Right renal pelvis (tissue), 4 donors: ENCODE data around the gene NRXN3. TPM values are rescaled to one million over a fixed set of nuclear protein-coding genes. Genes with fewer than 3 reads are reported as not detected.
"Not testable (repeated sequence)": the region's sequence is repeated elsewhere in the genome, so short reads cannot be mapped to it uniquely, and the experiment has no call there.

ENCODE experiments used
- DNase-seq, 4 donors: peaks; one replicate each; pipeline ENCODE4 v3.0.0-alpha.2; 2013; ENCODE audit warnings: low read depth in 4 of 4, low spot score in 3 of 4, missing footprints in 1 of 4
- polyA plus RNA-seq, 4 donors: library from polyadenylated mRNA; unstranded; fragments of 120-200 nt; gene quantifications; one replicate each; pipeline ENCODE4 v1.2.1, GENCODE V29; 2013; ENCODE audit not compliant: insufficient read length in 4 of 4

Gene NRXN3
- polyA plus RNA-seq, 4 donors: 5.7 to 7.3 (median 7.2) TPM

DNA sequence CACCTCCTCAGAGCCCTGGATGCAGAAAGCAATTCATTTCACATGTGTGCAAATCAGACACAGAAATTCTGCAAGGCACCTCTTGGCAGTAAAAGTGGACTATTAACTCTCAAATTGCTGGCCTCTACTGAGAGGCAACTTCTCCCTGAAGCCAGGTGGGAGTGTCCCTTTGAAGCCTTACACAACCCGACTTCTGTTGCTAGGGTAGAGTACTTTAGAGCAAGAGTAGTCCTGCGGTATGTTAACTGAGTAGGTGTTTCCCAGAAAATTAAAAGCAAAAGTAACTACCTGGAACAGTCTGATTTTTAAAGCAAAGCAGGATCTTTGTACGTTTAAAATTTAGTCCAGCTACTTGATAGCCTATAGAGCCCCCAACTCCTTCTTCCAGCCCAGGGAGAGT is 1557.7 kb downstream of the NRXN3 start:
- DNase-seq: no peak

GRCh38 chr14:79728331-79728730 is 1558.2 kb downstream of the NRXN3 start:
- DNase-seq: no peak

DNA sequence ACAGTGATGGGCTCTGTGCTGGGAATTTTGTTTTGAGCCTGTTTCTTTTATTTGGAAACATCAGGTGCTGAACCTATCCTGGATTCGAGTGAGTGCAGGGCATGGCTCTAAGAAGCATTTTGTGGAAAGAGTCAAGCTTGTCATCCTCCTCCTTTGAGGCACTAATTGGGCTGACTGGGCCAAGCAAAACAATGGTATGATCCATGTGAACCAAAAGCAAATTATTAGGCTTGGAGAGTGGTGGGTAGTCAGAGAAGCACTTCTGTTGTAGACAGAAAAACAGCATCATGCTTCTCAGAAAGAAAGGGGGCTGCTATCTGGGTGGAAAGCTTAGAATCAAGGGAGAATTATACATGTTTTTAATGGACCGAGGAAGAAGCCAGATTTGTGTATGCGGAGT is 1559.6 kb downstream of the NRXN3 start:
- DNase-seq: no peak

- no peak for DNase-seq
Measured at GRCh38 chr14:79730196-79730595, 1560.0 kb downstream of the NRXN3 start.

DNA sequence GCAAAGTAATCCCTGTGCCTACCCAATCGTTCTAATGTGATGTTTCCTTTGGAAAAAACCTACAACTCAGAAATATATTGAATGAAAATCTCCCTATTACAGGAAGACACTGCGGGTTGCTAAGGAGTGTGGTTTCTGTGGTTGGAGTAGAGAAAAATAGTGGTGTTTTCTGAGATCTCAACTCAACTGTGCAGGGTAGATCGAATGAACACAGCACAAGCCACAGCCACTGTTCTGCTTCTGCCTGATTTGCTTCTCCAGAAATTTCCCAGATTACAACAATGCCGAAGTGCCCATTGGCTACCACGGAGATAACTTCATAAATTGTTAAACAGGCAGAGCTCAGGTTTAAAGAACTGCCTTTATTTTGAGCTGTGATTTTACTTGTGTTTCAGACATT is 1560.8 kb downstream of the NRXN3 start:
- DNase-seq: no peak

- no peak for DNase-seq
Measured at GRCh38 chr14:79732911-79733655, 1562.9 kb downstream of the NRXN3 start.

DNA sequence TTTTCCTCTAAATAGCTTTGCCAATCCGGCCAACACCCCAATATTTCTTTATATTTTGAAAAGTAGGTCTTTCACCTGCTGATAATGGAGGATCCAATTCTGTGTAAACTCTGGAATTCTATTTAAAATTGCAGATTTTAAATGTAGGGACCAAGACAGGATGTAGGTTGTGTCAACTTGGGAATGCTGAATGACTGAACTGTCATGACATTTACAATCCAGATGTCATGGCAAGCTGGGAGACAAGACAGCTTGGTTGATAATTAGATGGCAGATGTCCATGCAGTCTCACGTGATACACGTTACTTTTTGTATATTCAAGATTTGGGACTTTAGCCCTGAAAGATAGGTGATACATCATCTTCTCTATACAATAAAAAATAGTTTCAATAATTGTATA is 1564.0 kb downstream of the NRXN3 start:
- DNase-seq: no peak

- no peak for DNase-seq
Measured at GRCh38 chr14:79734656-79735055, 1564.5 kb downstream of the NRXN3 start.

GRCh38 chr14:79735121-79735520 is 1564.9 kb downstream of the NRXN3 start:
- no peak for DNase-seq

DNA sequence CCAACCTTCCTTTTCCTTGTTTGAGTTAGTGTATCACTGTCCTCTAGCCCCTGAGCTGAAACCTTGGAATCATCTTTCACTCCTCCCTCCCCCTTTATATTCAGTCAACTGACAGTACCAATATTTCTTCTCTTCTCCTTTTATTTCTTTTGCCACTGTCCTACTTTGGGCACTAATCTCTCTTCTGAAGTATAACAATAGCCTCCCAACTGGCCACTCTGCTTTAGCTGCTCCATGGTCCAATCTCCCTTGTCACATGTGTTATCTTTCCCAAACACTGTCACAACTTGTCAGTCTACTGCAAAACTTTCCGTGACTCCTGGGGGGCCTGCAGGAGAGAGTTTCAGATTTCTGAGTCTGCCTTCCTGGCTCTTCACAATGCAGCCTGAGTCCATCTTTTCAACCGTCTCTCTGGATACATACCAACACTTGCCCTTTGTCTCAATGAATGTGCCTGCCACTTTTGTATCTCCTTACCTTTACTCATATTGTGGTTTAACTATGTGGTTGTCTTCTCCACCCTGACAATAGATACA is 1570.0 kb downstream of the NRXN3 start:
- no peak for DNase-seq

- DNase-seq: no peak
Measured at GRCh38 chr14:79742142-79742541, 1572.0 kb downstream of the NRXN3 start.

GRCh38 chr14:79745046-79745445 is 1574.9 kb downstream of the NRXN3 start:
- no peak for DNase-seq

DNA sequence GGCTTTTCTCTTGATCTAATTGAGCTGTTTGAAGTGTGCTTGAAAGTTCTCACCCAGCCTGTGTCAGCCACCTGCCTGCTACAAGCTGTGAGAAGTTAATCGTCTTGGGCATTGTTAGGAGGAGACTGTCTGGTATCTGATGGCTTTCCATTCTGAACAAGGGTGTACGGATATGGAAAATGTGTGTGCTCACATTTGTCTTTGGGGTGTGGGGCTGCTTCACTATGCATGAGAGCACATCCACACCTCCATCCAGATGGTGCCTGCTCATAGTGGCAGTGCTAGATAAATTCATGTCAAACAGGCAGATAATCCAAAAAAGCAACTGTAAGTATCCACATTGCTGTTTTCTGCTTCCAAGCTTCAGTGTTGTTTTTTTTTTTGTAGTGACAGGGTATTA is 1578.9 kb downstream of the NRXN3 start:
- DNase-seq: no peak

GRCh38 chr14:79758985-79759384 is 1588.8 kb downstream of the NRXN3 start:
- no peak for DNase-seq

DNA sequence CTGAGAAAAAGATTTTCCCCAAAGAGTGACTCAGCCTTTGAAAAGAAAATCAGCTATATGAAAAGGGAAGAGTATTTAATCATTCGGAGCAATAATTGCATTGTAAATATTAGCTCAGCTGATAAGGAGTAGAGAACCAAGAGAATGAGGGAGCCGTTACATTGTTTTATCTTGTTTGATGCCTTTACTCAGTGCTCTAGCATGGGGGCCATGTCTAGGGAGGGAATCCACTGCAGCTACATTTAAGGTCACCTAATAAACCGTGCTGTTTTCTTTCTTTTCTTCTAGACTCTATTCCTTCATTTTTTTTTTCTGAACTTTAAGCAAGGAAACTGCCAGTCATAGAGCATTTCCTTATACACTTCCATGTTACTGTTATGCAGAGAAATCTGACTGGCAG is 1594.2 kb downstream of the NRXN3 start:
- DNase-seq: no peak

DNA sequence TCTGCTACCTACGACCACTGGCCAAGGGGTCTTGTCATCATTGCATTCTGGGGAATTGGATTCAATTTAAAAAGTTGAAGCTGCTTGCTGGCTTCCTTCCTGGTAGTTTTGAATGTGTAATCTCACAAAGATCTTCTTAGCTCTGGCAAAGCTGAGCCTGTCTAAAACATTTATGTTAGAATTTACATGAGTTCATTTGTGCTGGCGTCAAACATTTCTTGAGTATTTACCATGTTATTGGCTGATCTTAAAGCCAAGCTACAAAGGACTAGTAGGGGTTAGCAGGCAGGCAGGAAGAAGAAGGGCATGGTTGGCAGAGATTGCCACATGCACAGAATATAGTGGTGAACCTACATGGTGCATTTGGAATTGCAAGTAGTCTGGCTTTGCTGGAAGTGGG is 1596.3 kb downstream of the NRXN3 start:
- DNase-seq: no peak

- no peak for DNase-seq
Measured at GRCh38 chr14:79767251-79767650, 1597.1 kb downstream of the NRXN3 start.

DNA sequence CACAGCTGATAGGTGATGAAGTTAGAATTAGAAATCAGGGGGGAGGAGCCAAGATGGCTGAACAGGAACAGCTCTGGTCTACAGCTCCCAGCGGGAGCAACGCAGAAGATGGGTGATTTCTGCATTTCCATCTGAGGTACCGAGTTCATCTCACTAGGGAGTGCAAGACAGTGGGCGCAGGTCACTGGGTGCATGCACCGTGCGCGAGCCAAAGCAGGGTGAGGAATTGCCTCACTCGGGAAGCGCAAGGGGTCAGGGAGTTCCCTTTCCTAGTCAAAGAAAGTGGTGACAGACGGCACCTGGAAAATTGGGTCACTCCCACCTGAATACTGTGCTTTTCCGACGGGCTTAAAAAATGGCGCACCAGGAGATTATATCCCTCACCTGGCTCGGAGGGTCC is 1597.5 kb downstream of the NRXN3 start:
- not testable (repeated sequence) for DNase-seq

- DNase-seq: no peak
Measured at GRCh38 chr14:79781882-79782281, 1611.7 kb downstream of the NRXN3 start.

DNA sequence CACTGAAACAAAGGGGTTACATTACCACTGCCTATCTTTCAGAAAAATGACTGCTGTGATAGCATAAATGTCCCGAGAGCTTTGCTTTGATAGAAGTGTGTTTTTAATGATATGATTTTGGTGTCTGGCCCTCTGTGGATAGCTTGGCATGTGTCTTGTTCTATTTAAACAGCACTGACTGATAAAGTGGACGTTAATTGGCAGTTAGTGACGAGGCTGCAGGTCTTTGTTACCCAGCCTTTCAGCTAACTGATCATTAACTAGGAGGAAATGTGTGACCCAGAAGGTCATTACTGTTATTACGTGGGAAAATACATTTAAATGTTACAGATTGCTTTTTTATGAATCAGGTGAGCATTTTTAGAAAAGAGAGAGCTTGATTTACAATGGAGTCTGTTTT is 1612.9 kb downstream of the NRXN3 start:
- DNase-seq: no peak

DNA sequence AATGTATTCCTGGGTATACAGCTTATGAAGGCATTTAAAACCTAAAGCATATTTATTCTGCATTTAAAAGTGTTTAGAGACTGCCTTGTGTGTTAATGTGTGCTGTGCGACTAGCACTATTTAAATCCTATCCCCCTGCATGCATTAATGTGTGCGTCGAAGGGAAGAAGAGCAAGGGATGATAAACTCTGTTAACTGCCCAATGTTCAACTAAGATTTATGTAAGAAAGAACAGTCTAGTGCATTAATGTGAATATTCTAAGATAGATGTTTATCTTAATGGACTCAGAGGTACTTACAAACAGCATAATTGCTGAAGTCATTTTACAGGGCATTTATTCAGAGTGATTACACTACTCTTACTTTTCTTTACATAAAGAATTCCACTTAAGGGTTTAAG is 1616.3 kb downstream of the NRXN3 start:
- no peak for DNase-seq

DNA sequence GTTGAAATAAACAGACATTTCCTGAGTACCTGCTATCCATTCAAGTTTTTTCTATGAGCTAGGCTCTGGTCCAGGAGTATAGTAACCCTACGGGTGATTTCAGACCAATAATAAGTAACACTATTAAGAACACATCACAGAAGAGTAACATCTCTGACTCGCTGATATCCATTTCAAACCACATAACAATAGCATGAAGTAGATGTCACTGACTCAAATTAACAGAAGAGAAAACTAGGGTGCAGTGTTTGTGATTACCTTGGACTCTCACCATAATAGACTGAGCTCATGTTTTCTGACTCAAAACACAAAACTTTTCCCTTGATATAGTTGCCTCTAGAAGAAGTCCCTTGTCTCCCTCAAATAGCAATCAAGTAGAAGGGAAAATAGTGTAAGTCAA is 1618.2 kb downstream of the NRXN3 start:
- no peak for DNase-seq
